Activated CD8-positive, alpha-beta T cell treated with anti-CD3 and anti-CD28 coated beads for 36 hours (primary cell): ENCODE data around the gene FRMD5. TPM values are rescaled to one million over a fixed set of nuclear protein-coding genes. Genes with fewer than 3 reads are reported as not detected.

Experiments used
- ATAC-seq: fragments of 200-7000 bp; cut with Tn5 transposase; one replicate; pipeline ENCODE4 v1.10.0; 2021; ENCODE audit warnings: mild to moderate bottlenecking, moderate library complexity
- CTCF ChIA-PET: fragments of 350-600 bp; sonication (Branson Sonifier 250); formaldehyde crosslinking; loops from one replicate; lab custom pipeline; 2021; ENCODE audit warnings: antibody characterized with exemption; lab: Charles Lee
- POLR2A ChIA-PET: fragments of 350-600 bp; sonication (Branson Sonifier 250); formaldehyde crosslinking; loops from one replicate; lab custom pipeline; 2021; ENCODE audit warnings: antibody characterized with exemption; lab: Charles Lee
- DNase-seq: peaks from one replicate; pipeline ENCODE4 v3.0.0-alpha.2; 2020
- H3K27ac Mint-ChIP-seq: one replicate; pipeline ENCODE4 v1.8.0; 2021; ENCODE audit warnings: mild to moderate bottlenecking, mixed read lengths
- H3K27me3 Mint-ChIP-seq: one replicate; pipeline ENCODE4 v1.8.0; 2021; ENCODE audit warnings: mixed read lengths
- H3K36me3 Mint-ChIP-seq: one replicate; pipeline ENCODE4 v1.8.0; 2021; ENCODE audit warnings: low read depth, mixed read lengths
- H3K4me1 Mint-ChIP-seq: one replicate; pipeline ENCODE4 v1.8.0; 2021; ENCODE audit warnings: low read depth, mixed read lengths
- H3K4me3 Mint-ChIP-seq: one replicate; pipeline ENCODE4 v1.8.0; 2021; ENCODE audit warnings: mild to moderate bottlenecking, moderate library complexity, mixed read lengths
- H3K9me3 Mint-ChIP-seq: one replicate; pipeline ENCODE4 v1.8.0; 2021; ENCODE audit warnings: mixed read lengths
- CTCF ChIP-seq: fragments of 200-600 bp; IDR thresholded peaks from one replicate; pipeline ENCODE4 v1.8.0; 2022; ENCODE audit warnings: antibody characterized with exemption, mild to moderate bottlenecking
- intact Hi-C: fragments of 100-400 bp; cut with micrococcal nuclease; formaldehyde crosslinking; loops from one replicate; pipeline ENCODE4 v1.10.0; 2022
- total RNA-seq, 2 experiments: library from RNA; stranded (reverse); gene quantifications; one replicate each; pipeline ENCODE4 v1.2.3, GENCODE V29; 2021

The FRMD5 gene
- total RNA-seq, 2 experiments from 2014 or later, result 0.23 to 0.25 TPM

- intact Hi-C loops, result no loop called here
Observed at GRCh38 chr15:44193651-44194322, 1.3 kb downstream of the FRMD5 start.

GRCh38 chr15:44188795-44189194, 6.3 kb downstream of the FRMD5 start:
- Mint-ChIP-seq H3K4me3 (no peak overlapping the region), H3K4me1 (peaks cover 4% of the 10 kb centered on the region), H3K27ac (no peak overlapping the region), H3K9me3 (no peaks in the 10 kb centered on the region), H3K36me3 (no peaks in the 10 kb centered on the region), H3K27me3 (peaks cover 23% of the 10 kb centered on the region)
- TF ChIP-seq CTCF, result no peak
- ATAC-seq, result no peak
- DNase-seq, result no peak
- ChIA-PET POLR2A (interaction anchor here (0.8 kb wide), 1 partner anchor 18 kb away, joined by 3 read pairs; no protein-coding TSS in a partner anchor), CTCF (no interaction called here)
- intact Hi-C loops, result no loop called here

More at GRCh38 chr15:44193651-44194322, 1.3 kb downstream of the FRMD5 start:
- ChIA-PET POLR2A (no interaction called here), CTCF (no interaction called here)
- H3K36me3 Mint-ChIP-seq, result no peaks in the 10 kb centered on the region
- no peak for TF ChIP-seq CTCF
- H3K27ac Mint-ChIP-seq, result no peak overlapping the region
- no peaks in the 10 kb centered on the region for H3K9me3 Mint-ChIP-seq
- ATAC-seq (no peak), DNase-seq (peak; percentile 2)
- peaks cover 46% of the 10 kb centered on the region for H3K27me3 Mint-ChIP-seq
- H3K4me3 Mint-ChIP-seq, result peak overlapping the region; percentile 70
- peaks cover 16% of the 10 kb centered on the region for H3K4me1 Mint-ChIP-seq

GRCh38 chr15:44186705-44187104, 8.4 kb downstream of the FRMD5 start:
- no peak overlapping the region for H3K4me3 Mint-ChIP-seq
- ATAC-seq (no peak), DNase-seq (no peak)
- no peaks in the 10 kb centered on the region for H3K9me3 Mint-ChIP-seq
- intact Hi-C loops, result no loop called here
- TF ChIP-seq CTCF, result no peak
- ChIA-PET POLR2A (no interaction called here), CTCF (no interaction called here)
- no peaks in the 10 kb centered on the region for H3K36me3 Mint-ChIP-seq
- H3K27ac Mint-ChIP-seq, result no peak overlapping the region
- peaks cover 7% of the 10 kb centered on the region for H3K27me3 Mint-ChIP-seq
- H3K4me1 Mint-ChIP-seq, result no peaks in the 10 kb centered on the region

GRCh38 chr15:44183363-44183762, 11.7 kb downstream of the FRMD5 start:
- ChIA-PET CTCF (no interaction called here), POLR2A (no interaction called here)
- no peak overlapping the region for H3K27ac Mint-ChIP-seq
- H3K4me1 Mint-ChIP-seq, result no peaks in the 10 kb centered on the region
- no peak for TF ChIP-seq CTCF
- intact Hi-C loops, result no loop called here
- peaks cover 2% of the 10 kb centered on the region for H3K27me3 Mint-ChIP-seq
- no peak for DNase-seq
- no peak for ATAC-seq
- no peaks in the 10 kb centered on the region for H3K9me3 Mint-ChIP-seq
- H3K4me3 Mint-ChIP-seq, result no peak overlapping the region
- H3K36me3 Mint-ChIP-seq, result no peaks in the 10 kb centered on the region

- Mint-ChIP-seq H3K4me1 (no peaks in the 10 kb centered on the region), H3K27ac (no peak overlapping the region), H3K9me3 (no peaks in the 10 kb centered on the region), H3K4me3 (no peak overlapping the region), H3K27me3 (peaks cover 4% of the 10 kb centered on the region), H3K36me3 (no peaks in the 10 kb centered on the region)
- ChIA-PET CTCF (no interaction called here), POLR2A (interaction anchor here (0.7 kb wide), 1 partner anchor 918 kb away, joined by 3 read pairs; no protein-coding TSS in a partner anchor)
- no peak for TF ChIP-seq CTCF
- ATAC-seq (no peak), DNase-seq (no peak)
- intact Hi-C loops, result no loop called here
Observed at GRCh38 chr15:44181410-44181809, 13.7 kb downstream of the FRMD5 start.
